ENCODE measurements around the gene EXOC3L4. TPM values are rescaled to one million over a fixed set of nuclear protein-coding genes. Genes with fewer than 3 reads are reported as not detected.

The EXOC3L4 gene
- polyA plus RNA-seq, 1 donor from 2014 or later: not detected

DNA sequence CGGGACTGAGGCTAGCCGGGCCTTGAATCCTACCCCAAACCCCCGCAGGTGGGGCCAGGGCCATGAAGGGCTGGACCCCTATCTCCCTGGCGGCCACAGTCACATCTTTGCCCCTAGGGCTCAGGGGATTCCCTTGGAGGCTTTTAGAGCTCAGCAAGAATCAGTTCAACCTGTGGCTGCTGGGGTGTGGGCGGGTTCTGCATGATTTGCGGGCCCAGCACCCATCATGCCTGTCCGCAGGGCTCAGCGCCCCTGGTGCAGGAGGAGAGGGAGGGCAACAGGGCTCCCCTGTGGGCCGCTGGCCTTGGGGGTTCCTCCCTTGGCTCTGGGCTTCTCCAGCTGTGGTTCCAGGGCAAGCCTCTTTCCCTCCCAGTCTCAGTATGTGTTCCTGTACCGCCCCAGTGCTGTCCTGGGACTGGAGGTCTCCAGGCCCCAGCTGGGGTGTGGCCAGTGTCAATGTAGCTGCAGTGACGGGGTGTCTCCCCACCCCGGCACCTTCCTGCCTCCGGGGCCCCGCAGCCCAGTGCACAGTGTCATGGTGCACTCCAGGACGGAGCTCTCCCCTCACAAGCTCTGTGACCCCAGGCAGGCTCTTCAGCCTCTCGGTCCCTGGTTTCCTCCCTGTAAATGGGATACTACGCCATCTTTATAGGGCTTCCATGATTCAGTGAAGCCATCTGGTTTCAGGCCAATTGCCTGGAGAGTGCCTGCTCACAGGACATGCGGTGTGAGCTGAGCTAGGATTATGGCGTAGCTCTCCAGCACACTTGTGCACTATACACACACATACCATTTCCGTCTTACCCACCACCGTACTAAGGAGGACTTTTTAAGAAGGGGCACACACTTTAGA is 20.4 kb upstream of the EXOC3L4 start:
- no peaks in the 10 kb centered on the region for H3K9me2 ChIP-seq (ENCODE audit: insufficient read depth, low read length)
- no peaks in the 10 kb centered on the region for H3K36me3 ChIP-seq (ENCODE audit: insufficient read depth, low read length)
- no peak overlapping the region for H2AFZ ChIP-seq (ENCODE audit: low read depth, low read length)
- no peaks in the 10 kb centered on the region for H4K20me1 ChIP-seq (ENCODE audit: insufficient read depth)
- H3K4me2 ChIP-seq (ENCODE audit: low read length): no peak overlapping the region
- no peak overlapping the region for H3K9ac ChIP-seq (ENCODE audit: low read length)
- H3K79me2 ChIP-seq (replicated peaks; ENCODE audit: insufficient read depth, low read length): no peaks in the 10 kb centered on the region
- H3K4me3 ChIP-seq (ENCODE audit: low read length): no peak overlapping the region
- H3K9me3 ChIP-seq (ENCODE audit: low read length): no peaks in the 10 kb centered on the region
- H3K27ac ChIP-seq (ENCODE audit: low read length): no peak overlapping the region
- no peaks in the 10 kb centered on the region for H3F3A ChIP-seq (ENCODE audit: insufficient read depth, low read length, poor library complexity, severe bottlenecking)
- no peaks in the 10 kb centered on the region for H3K27me3 ChIP-seq (ENCODE audit: insufficient read depth, low read depth, low read length)
- TF ChIP-seq MXI1 (conservative IDR thresholded peaks at IDR 0.05; ENCODE audit: poor library complexity, severe bottlenecking): no peak
- no peak for TF ChIP-seq RAD21 (conservative IDR thresholded peaks at IDR 0.05)
- TF ChIP-seq EP300 (conservative IDR thresholded peaks at IDR 0.05; ENCODE audit: poor library complexity, severe bottlenecking): no peak
- TF ChIP-seq, protein P1, sequence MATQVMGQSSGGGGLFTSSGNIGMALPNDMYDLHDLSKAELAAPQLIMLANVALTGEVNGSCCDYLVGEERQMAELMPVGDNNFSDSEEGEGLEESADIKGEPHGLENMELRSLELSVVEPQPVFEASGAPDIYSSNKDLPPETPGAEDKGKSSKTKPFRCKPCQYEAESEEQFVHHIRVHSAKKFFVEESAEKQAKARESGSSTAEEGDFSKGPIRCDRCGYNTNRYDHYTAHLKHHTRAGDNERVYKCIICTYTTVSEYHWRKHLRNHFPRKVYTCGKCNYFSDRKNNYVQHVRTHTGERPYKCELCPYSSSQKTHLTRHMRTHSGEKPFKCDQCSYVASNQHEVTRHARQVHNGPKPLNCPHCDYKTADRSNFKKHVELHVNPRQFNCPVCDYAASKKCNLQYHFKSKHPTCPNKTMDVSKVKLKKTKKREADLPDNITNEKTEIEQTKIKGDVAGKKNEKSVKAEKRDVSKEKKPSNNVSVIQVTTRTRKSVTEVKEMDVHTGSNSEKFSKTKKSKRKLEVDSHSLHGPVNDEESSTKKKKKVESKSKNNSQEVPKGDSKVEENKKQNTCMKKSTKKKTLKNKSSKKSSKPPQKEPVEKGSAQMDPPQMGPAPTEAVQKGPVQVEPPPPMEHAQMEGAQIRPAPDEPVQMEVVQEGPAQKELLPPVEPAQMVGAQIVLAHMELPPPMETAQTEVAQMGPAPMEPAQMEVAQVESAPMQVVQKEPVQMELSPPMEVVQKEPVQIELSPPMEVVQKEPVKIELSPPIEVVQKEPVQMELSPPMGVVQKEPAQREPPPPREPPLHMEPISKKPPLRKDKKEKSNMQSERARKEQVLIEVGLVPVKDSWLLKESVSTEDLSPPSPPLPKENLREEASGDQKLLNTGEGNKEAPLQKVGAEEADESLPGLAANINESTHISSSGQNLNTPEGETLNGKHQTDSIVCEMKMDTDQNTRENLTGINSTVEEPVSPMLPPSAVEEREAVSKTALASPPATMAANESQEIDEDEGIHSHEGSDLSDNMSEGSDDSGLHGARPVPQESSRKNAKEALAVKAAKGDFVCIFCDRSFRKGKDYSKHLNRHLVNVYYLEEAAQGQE (IDR thresholded peaks at IDR 0.05; ENCODE audit: borderline replicate concordance): no peak
- no peak for TF ChIP-seq EZH2 (IDR thresholded peaks at IDR 0.05; ENCODE audit: borderline replicate concordance, insufficient read depth, low read length, poor library complexity, severe bottlenecking)

DNA sequence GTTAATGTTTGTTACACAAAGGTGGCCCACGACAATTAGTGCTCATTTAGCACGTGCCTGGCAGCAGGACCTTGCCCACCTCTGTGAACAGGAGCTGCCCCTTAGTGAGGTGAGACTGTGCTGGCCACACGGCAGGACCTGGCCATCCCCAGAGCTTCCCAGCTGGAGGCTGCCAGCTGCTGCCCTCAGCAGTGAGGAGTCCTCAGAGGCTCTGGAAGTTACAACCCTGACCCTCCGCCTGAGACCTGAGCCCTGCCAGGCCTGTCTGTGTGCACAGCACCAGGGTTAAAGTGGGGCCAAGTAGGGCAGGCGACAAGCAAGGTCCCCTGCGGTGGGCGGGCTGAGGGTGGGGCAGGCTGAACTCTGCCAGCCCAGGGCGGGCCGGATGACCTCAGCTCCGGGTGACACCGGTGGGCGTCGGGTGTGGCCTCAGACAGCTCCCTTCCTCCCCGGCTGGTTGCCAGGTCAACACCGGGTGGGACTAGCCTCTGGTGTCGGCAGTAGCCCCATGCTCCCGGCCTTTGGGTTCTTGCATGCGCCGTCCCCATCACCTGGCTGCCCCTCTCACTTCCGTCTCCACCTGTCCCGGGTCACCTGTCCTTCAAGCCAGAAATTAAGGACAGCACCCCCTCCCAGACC is 19.7 kb upstream of the EXOC3L4 start:
- Histone ChIP-seq H3K4me3 (ENCODE audit: low read length) (peak overlapping the region; percentile 61), H3K36me3 (ENCODE audit: insufficient read depth, low read length) (no peaks in the 10 kb centered on the region), H4K20me1 (ENCODE audit: insufficient read depth) (no peaks in the 10 kb centered on the region), H3K9ac (ENCODE audit: low read length) (no peak overlapping the region), H3K79me2 (replicated peaks; ENCODE audit: insufficient read depth, low read length) (no peaks in the 10 kb centered on the region), H3K27me3 (ENCODE audit: insufficient read depth, low read depth, low read length) (no peaks in the 10 kb centered on the region), H3K9me2 (ENCODE audit: insufficient read depth, low read length) (no peaks in the 10 kb centered on the region), H3K27ac (ENCODE audit: low read length) (no peak overlapping the region), H3F3A (ENCODE audit: insufficient read depth, low read length, poor library complexity, severe bottlenecking) (no peaks in the 10 kb centered on the region), H3K9me3 (ENCODE audit: low read length) (no peaks in the 10 kb centered on the region), H2AFZ (ENCODE audit: low read depth, low read length) (no peak overlapping the region), H3K4me2 (ENCODE audit: low read length) (no peak overlapping the region)
- TF ChIP-seq SMC3 (conservative IDR thresholded peaks at IDR 0.05; ENCODE audit: poor library complexity): no peak
- TF ChIP-seq RAD21 (conservative IDR thresholded peaks at IDR 0.05): no peak
- no peak for TF ChIP-seq CTCF (IDR thresholded peaks at IDR 0.05; ENCODE audit: poor library complexity, severe bottlenecking)
- TF ChIP-seq MXI1 (conservative IDR thresholded peaks at IDR 0.05; ENCODE audit: poor library complexity, severe bottlenecking): no peak
- no peak for TF ChIP-seq EP300 (conservative IDR thresholded peaks at IDR 0.05; ENCODE audit: poor library complexity, severe bottlenecking)
- TF ChIP-seq TAF1 (IDR thresholded peaks at IDR 0.05; ENCODE audit: low read depth): no peak
- no peak for TF ChIP-seq EZH2 (IDR thresholded peaks at IDR 0.05; ENCODE audit: borderline replicate concordance, insufficient read depth, low read length, poor library complexity, severe bottlenecking)
- TF ChIP-seq POLR2AphosphoS5 (IDR thresholded peaks at IDR 0.05): no peak
- TF ChIP-seq, protein P1 (IDR thresholded peaks at IDR 0.05; ENCODE audit: borderline replicate concordance): no peak

All from neural cell (in vitro differentiated cells).